Hepatocyte (in vitro differentiated cells): ENCODE results near the gene CYP3A4.
"Not testable (repeated sequence)": the region's sequence is repeated elsewhere in the genome, so short reads cannot be mapped to it uniquely, and the experiment has no call there.

Experiments used
- CTCF ChIP-seq: fragments of 200-600 bp; sonication (generic); IDR thresholded peaks from 2 replicates; pipeline ENCODE4 v1.5.1; 2016; ENCODE audit warnings: antibody characterized with exemption, mild to moderate bottlenecking; ENCODE audit not compliant: poor library complexity
- EZH2 ChIP-seq: fragments of 200-600 bp; sonication (generic); IDR thresholded peaks from 2 replicates; pipeline ENCODE4 v1.6.1; 2016; ENCODE audit warnings: antibody characterized with exemption, mild to moderate bottlenecking, borderline replicate concordance
- EZH2phosphoT487 ChIP-seq: fragments of 200-600 bp; sonication (generic); IDR thresholded peaks from one replicate; pipeline ENCODE4 v1.6.1; 2018; ENCODE audit warnings: antibody characterized with exemption, mild to moderate bottlenecking, low read depth, moderate library complexity; ENCODE audit not compliant: unreplicated experiment, severe bottlenecking

DNA sequence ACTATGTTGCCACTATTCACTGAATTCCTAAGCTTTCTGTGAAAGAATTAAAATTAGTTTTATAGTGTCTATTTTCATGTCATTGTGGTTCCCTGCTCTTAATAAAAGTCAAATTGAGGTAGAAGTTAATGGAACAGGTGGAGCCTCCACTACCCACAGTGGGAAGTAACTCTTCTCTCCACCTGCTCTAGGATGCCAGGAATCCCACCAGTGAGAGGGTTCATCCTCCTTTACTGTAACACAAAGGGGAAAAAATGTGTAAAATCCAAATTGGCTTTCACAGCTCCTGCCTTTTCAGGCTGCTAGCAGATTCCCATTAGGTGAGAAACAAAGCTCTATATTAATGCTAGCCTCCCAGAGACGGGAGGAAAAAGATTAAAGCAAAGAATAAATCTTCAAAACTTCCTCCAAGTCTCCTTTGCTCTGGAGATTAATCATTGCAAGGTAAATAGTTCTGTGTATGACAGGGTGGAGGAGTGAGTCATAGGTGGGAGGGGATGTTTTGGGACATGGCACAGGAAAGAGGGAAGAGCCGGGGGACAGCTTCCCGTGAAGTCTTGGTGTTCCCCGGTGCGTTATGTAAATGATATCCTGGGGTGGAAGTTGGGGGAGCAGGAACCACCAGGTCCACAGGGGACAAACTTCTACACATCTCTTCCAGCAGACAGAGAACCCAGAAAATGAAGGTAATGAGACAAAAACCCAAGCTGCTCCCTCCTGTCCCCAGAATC, 32.5 kb downstream of the CYP3A4 start:
- TF ChIP-seq EZH2, CTCF, EZH2phosphoT487: not testable (repeated sequence)
